IPS-18c (cell line): ENCODE measurements around the gene ZNF41.

Source experiments
- H3K4me3 ChIP-seq: 2 replicates; pipeline ENCODE4 v1.7.0; 2013; ENCODE audit warnings: low read depth, mild to moderate bottlenecking, low read length, moderate library complexity; ENCODE audit not compliant: insufficient read depth
- H3K9me3 ChIP-seq: one replicate; pipeline ENCODE4 v1.6.1; 2013; ENCODE audit warnings: mild to moderate bottlenecking, low read length, moderate library complexity; ENCODE audit not compliant: control insufficient read depth, insufficient read depth

ZNF41 gene

DNA sequence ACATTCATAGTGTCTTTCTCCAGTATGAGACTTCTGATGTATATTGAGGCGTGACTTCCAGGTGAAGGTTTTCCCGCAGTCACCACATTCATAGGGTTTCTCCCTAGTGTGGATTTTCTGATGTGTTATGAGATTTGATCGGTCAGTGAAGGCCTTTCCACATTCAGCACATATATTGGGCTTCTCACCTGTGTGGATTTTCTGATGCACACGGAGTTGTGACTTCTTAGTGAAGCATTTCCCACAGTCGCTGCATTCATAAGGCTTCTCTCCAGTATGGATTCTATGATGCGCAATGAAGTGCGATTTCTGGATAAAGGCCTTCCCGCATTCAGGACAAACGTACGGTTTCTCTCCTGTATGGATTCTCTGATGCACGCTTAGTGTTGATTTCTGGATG, 35.4 kb downstream of the ZNF41 start:
- H3K9me3 ChIP-seq, result peaks cover 19% of the 10 kb centered on the region

DNA sequence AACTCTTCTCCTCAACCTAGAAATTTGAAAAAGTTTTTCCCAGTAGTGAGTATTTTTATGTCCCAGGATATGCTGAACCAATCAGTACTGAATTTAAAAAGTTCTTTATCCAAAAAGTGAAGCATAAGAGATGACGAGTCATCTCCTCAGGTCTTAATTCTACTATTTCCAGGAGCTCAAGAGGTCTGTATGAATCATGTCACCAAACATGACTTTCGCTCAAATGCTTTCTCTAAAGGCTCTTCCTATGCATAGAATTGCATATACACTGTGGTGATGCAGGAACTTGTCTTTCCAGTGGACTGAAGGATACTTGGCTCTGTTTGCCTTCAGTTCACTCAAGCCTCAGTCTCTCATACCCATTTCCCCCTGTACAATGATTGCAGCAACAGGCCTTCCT, 36.1 kb downstream of the ZNF41 start:
- peaks cover 13% of the 10 kb centered on the region for H3K9me3 ChIP-seq

More for the DNA sequence above, 35.4 kb downstream of the ZNF41 start:
- H3K4me3 ChIP-seq, result no peak overlapping the region

DNA sequence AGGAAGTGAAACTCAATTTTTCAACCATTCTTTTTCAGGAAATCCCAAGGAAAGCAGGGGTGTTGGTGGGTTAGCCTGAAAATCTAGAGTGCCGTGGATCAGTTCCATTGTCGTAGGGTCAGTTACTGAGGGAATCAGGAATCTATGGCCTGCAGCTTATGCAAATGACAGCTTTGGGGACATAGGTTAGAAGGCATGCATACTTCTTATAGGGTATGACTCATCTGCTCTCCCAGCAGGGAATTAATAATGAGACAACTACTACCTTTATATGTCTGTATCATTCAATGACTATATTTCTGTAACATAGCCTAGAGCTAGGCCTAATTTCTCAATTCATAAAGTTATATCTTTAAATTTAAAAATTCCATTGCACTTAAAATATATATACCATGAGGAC, 36.6 kb downstream of the ZNF41 start:
- H3K9me3 ChIP-seq, result peaks cover 13% of the 10 kb centered on the region

More for the DNA sequence above, 36.1 kb downstream of the ZNF41 start:
- no peak overlapping the region for H3K4me3 ChIP-seq

DNA sequence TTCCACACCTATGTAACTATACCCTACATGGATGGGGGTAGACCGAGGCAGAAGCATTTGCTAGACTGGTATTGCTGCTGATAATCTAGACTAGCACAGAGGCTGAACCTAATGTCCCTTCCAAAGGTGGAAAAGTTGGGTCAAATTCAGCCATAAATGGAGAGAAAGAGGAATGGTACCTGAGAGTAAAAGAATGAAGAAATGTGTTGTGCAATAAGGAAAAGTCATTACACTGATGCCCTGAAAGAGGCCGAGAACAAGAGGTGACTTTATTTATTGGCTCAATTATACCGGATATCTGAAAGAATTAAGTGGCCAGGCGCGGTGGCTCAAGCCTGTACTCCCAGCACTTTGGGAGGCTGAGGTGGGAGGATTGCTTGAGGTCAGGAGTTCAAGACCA, 52.1 kb downstream of the ZNF41 start:
- Histone ChIP-seq H3K4me3 (no peak overlapping the region), H3K9me3 (peaks cover 8% of the 10 kb centered on the region)

More for the DNA sequence above, 36.6 kb downstream of the ZNF41 start:
- no peak overlapping the region for H3K4me3 ChIP-seq

DNA sequence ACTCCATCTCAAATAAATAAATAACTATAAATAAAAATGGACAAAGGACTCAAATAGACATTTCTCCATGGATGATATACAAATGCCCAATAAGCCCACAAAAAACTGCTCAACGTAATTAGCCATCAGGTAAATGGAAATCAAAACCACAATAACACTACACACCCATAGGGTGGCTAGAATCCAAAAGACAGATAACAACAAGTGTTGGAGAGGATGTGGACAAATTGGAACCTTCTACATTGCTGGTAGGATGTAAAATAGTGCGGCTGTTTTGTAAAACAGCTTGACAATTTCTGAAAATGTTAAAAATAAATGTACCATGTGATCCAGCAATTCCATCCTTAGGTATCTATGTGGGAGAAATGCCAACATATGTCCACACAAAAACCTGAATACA, 60.6 kb downstream of the ZNF41 start:
- no peak overlapping the region for H3K4me3 ChIP-seq
- H3K9me3 ChIP-seq, result peaks cover 10% of the 10 kb centered on the region

DNA sequence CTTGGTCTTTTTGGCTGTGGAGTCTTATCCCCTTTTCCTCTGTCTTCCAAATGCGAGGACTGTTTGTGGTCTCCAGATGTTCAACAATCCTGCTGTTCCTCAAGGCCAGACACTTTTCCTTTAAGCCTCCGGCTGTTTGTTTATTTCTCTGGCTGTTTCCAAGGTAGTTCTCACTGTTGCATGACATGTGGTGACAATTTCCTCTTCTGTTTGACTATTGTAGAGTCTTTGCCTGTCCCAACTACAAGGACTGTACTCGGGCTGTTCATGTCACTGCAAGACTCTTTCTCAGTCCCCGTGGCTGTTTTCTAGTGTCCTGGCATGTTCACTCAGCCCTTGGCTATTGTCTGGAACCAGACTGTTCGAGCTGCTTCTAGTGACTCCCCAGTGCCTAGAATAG, 62.1 kb downstream of the ZNF41 start:
- peaks cover 16% of the 10 kb centered on the region for H3K9me3 ChIP-seq
- no peak overlapping the region for H3K4me3 ChIP-seq

DNA sequence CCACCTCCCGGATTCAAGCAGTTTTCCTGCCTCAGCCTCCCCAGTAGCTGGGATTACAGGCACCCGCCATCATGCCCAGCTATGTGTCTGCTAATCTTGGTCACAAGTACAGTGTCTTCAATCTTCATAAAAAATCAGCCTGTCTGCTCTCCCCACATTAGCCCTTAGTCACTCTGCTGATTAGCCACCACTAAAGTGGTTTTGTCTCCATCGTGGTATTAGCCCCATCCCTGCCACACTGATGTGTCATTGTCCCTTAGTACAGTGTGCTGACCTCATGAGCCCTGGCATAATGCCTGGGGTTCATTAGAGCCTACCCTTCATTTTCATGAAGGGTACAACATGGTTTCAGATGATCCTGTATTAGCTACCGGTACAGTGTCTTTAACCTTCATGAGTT, 62.8 kb downstream of the ZNF41 start:
- Histone ChIP-seq H3K9me3 (peaks cover 15% of the 10 kb centered on the region), H3K4me3 (no peak overlapping the region)

DNA sequence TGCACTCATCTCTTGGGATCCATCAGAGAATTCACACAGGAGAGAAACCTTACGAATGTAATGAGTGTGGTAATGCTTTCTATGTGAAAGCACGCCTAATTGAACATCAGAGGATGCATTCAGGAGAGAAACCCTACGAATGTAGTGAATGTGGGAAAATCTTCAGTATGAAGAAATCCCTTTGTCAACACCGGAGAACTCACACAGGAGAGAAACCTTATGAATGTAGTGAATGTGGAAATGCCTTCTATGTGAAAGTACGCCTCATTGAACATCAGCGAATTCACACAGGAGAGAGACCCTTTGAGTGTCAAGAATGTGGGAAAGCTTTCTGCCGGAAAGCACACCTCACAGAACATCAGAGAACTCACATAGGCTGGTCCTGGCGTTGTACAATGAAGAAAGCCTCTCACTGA, 69.8 kb downstream of the ZNF41 start:
- Histone ChIP-seq H3K4me3 (no peak overlapping the region), H3K9me3 (peaks cover 20% of the 10 kb centered on the region)
